Measurements from ENCODE around the gene DOK6.
"Not testable (repeated sequence)": the region's sequence is repeated elsewhere in the genome, so short reads cannot be mapped to it uniquely, and the experiment has no call there.

The DOK6 gene

DNA sequence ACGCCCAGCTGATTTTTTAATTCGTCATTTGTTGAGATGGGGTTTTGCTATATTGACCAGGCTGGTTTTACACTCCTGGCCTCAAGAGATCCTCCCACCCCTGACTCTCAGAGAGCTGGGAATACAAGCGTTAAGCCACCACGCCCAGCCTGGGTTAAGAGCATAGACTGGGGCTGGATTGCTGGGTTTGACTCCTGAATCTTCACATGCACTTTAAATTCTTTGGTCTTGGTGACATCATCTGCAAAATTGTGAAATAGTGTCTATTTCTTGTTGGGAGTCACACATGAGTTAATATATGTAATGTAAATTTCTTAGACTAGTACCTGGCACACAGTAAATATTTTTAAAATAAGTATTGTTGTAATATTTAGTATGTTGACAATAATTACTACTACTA lies 257.4 kb downstream of the DOK6 start:
- Mint-ChIP-seq H3K27ac (no peak overlapping the region), H3K36me3 (ENCODE audit: low read depth) (no peaks in the 10 kb centered on the region), H3K4me1 (peaks cover 24% of the 10 kb centered on the region), H3K27me3 (ENCODE audit: low read depth) (no peaks in the 10 kb centered on the region), H3K9me3 (no peaks in the 10 kb centered on the region), H3K4me3 (no peak overlapping the region)
- TF ChIP-seq, protein P1, sequence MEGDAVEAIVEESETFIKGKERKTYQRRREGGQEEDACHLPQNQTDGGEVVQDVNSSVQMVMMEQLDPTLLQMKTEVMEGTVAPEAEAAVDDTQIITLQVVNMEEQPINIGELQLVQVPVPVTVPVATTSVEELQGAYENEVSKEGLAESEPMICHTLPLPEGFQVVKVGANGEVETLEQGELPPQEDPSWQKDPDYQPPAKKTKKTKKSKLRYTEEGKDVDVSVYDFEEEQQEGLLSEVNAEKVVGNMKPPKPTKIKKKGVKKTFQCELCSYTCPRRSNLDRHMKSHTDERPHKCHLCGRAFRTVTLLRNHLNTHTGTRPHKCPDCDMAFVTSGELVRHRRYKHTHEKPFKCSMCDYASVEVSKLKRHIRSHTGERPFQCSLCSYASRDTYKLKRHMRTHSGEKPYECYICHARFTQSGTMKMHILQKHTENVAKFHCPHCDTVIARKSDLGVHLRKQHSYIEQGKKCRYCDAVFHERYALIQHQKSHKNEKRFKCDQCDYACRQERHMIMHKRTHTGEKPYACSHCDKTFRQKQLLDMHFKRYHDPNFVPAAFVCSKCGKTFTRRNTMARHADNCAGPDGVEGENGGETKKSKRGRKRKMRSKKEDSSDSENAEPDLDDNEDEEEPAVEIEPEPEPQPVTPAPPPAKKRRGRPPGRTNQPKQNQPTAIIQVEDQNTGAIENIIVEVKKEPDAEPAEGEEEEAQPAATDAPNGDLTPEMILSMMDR (IDR thresholded peaks at IDR 0.05; ENCODE audit: unreplicated experiment in 3 of 3): no peak

- Mint-ChIP-seq H3K27me3 (ENCODE audit: low read depth) (no peaks in the 10 kb centered on the region), H3K36me3 (ENCODE audit: low read depth) (no peaks in the 10 kb centered on the region), H3K9me3 (no peaks in the 10 kb centered on the region), H3K27ac (peak overlapping the region in 2 of 3 experiments; percentile 16 to 67), H3K4me1 (peaks cover 24% of the 10 kb centered on the region), H3K4me3 (no peak overlapping the region)
- TF ChIP-seq, protein P1 (IDR thresholded peaks at IDR 0.05; ENCODE audit: unreplicated experiment in 3 of 3): no peak
These were observed 258.0 kb downstream of the DOK6 start for GRCh38 chr18:69658685-69659084.

DNA sequence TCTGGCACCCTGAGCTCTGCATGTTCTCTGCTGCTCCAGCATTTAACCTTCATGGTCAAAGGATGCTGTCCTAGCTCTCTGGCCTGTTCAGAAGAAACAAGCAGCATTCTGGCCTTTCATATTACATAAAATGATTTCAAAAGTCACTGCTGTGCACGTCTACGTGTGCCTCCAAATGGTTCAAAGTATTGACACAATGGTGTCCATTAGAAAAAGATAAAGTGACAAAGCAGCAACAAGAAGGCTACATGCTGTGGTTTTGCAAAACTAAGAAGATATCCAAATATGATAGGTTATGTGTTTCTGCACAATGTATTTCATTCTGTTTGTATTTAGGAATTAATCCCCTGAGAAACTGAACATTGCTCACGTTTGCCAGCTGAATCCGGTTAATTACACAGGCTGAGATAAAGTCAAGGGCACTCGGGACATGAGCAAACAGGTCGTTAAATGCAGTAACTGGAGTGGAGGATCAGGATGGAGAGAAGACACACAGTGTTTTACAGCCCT lies 258.5 kb downstream of the DOK6 start:
- H3K27me3 Mint-ChIP-seq (ENCODE audit: low read depth): no peaks in the 10 kb centered on the region
- H3K27ac Mint-ChIP-seq: peak overlapping the region; percentile 16 to 67 (median 22)
- H3K36me3 Mint-ChIP-seq (ENCODE audit: low read depth): no peaks in the 10 kb centered on the region
- TF ChIP-seq, protein P1 (IDR thresholded peaks at IDR 0.05; ENCODE audit: unreplicated experiment in 3 of 3): no peak
- peaks cover 24% of the 10 kb centered on the region for H3K4me1 Mint-ChIP-seq
- H3K9me3 Mint-ChIP-seq: no peaks in the 10 kb centered on the region
- H3K4me3 Mint-ChIP-seq: no peak overlapping the region

DNA sequence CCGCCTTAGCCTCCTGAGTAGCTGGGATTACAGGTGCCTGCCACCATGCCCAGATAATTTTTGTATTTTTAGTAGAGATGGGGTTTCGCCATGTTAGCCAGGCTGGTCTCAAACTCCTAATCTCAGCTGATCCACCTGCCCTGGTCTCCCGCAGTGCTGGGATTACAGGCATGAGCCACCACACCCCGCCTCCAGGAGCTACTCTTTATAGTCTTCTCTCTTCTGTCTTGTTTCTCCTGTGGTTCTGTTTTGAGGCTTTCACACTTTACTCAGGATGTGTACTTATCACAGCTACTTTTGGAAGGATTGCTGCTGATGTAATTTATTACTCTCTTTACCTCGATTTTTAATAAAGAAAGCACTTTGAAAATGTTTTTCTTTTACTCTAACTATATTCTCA lies 261.4 kb downstream of the DOK6 start:
- not testable (repeated sequence) for H3K4me3 Mint-ChIP-seq; H3K36me3 Mint-ChIP-seq (ENCODE audit: low read depth); H3K9me3 Mint-ChIP-seq; H3K27ac Mint-ChIP-seq; H3K27me3 Mint-ChIP-seq (ENCODE audit: low read depth)
- peaks cover 24% of the 10 kb centered on the region for H3K4me1 Mint-ChIP-seq

DNA sequence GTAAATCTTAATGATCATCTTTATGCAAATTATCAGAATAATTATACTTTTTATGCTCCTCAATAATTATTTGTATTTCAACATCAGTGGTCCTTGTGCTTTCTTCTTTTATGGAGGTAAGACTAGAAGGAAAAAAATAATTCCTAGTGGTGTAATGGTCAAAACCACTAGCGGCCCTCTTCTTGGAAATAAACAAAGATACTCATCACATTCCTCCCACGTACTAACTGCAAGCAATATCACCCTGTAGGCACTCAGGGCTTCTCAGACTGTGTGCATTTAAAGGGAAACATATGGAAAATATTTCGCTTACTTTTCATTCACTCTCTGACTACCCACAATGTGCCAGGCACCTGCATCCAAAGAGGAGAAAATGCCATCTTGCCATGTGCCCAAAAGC lies 263.7 kb downstream of the DOK6 start:
- H3K9me3 Mint-ChIP-seq: no peaks in the 10 kb centered on the region
- H3K36me3 Mint-ChIP-seq (ENCODE audit: low read depth): no peaks in the 10 kb centered on the region
- no peaks in the 10 kb centered on the region for H3K27me3 Mint-ChIP-seq (ENCODE audit: low read depth)
- H3K4me3 Mint-ChIP-seq: no peak overlapping the region
- peaks cover 14% of the 10 kb centered on the region for H3K4me1 Mint-ChIP-seq
- TF ChIP-seq, protein P1 (IDR thresholded peaks at IDR 0.05; ENCODE audit: unreplicated experiment in 3 of 3): no peak
- H3K27ac Mint-ChIP-seq: no peak overlapping the region

DNA sequence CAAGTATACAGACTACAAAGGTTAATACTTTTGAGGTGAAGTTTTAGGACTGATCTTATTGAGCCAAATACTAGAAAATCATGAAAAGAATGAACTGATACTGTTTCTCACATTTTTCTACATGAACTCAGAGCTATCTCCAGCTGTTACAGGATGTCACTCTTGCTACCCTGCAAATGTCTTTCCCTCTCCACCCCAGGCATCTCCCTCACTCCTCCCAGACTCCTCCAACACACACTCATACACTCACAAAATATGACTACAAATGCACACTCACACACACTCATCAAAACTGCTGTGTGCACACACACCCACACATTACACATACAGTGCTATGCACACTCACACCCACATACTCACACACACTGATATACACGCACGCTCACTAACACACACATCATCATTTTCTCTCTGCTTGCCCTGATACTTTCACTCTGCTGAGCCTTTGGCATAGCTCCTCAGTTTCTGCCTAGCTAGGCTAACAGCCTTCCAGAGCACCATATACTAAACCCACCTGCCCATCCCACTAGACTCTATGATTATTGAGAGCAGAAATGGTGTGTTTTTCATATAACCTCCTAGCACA lies 273.7 kb downstream of the DOK6 start:
- H3K27ac Mint-ChIP-seq: peak overlapping the region; percentile 41 to 66 (median 53)
- H3K9me3 Mint-ChIP-seq: no peaks in the 10 kb centered on the region
- peaks cover 2% of the 10 kb centered on the region for H3K36me3 Mint-ChIP-seq (ENCODE audit: low read depth)
- H3K4me3 Mint-ChIP-seq: peak overlapping the region in 1 of 3 experiments; percentile 10
- no peaks in the 10 kb centered on the region for H3K27me3 Mint-ChIP-seq (ENCODE audit: low read depth)
- peaks cover 22% of the 10 kb centered on the region for H3K4me1 Mint-ChIP-seq
- TF ChIP-seq, protein P1 (IDR thresholded peaks at IDR 0.05; ENCODE audit: unreplicated experiment in 3 of 3): no peak
